ENCODE measurements around the gene SMIM1. TPM values are rescaled to one million over a fixed set of nuclear protein-coding genes. Genes with fewer than 3 reads are reported as not detected.

Gene SMIM1
- total and polyA plus RNA-seq, 2 of the 4 experiments (the other 2 are of a cell fraction), result 0.90 to 3.4 TPM

DNA sequence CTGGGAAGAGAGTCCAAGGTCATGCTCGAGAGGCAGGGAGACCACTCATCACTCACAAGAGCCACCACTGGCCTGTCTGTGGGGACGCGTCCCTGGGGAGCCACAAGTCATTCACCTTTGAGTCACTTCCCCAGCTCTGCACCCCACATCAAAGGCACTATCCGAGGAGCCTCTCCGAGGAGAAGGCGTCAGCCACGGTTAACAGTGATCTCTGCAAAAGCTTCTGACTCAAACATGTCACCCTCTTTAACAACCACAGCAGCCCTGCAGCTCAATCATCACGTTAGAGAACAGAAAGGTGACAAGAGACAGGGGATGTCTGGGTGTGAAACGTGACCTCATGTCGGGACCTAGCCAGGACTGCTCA lies 14.8 kb downstream of the SMIM1 start:
- H2BK120ac ChIP-seq (ENCODE audit: low read depth, low read length), result no peak overlapping the region

More for the DNA sequence above, 14.8 kb downstream of the SMIM1 start:
- no peak overlapping the region for H4K8ac ChIP-seq (ENCODE audit: low read depth in 2 of 2, low read length in 2 of 2)
- no peak overlapping the region for H3K4ac ChIP-seq (ENCODE audit: low read depth, low read length)
- peaks cover 11 to 36% of the 10 kb centered on the region in 2 experiments for H3K79me1 ChIP-seq (ENCODE audit: low read depth in 1 of 2, low read length in 2 of 2)
- no peak overlapping the region for H4K5ac ChIP-seq (ENCODE audit: low read depth, low read length)
- ChIA-PET CTCF (no interaction called here), POLR2A (ENCODE audit: unreplicated experiment) (no interaction called here)
- WGBS, 2 experiments (ENCODE audit: extremely low coverage in 2 of 2, insufficient read length in 1 of 2), result no CpG with 5 or more reads among the region's 10 CpGs
- intact Hi-C loops (cut with micrococcal nuclease) (no loop called here), dilution Hi-C loops (cut with HindIII; ENCODE audit: low sequenced_read_pairs, unreplicated experiment) (no loop called here), in situ Hi-C loops (cut with MboI; ENCODE audit: low sequenced_read_pairs) (no loop called here)
- no peak overlapping the region for H3K23ac ChIP-seq (ENCODE audit: low read depth, low read length)
- TF ChIP-seq NFE2L2 (IDR thresholded peaks at IDR 0.05; ENCODE audit: low read depth, low read length) (no peak), FOS (IDR thresholded peaks at IDR 0.05; ENCODE audit: low read depth, low read length) (no peak), POLR2A (IDR thresholded peaks at IDR 0.05; ENCODE audit: low read depth, low read length) (no peak), CEBPB (IDR thresholded peaks at IDR 0.05; ENCODE audit: low read depth, low read length) (no peak), CHD1 (IDR thresholded peaks at IDR 0.05; ENCODE audit: low read depth, low read length) (no peak), MAZ (IDR thresholded peaks at IDR 0.05; ENCODE audit: borderline replicate concordance, low read depth, low read length) (no peak), MXI1 (IDR thresholded peaks at IDR 0.05; ENCODE audit: borderline replicate concordance, low read depth, low read length) (no peak), RAD21 (IDR thresholded peaks at IDR 0.05; ENCODE audit: low read length) (no peak), MAFK (IDR thresholded peaks at IDR 0.05; ENCODE audit: low read depth, low read length) (no peak), RCOR1 (IDR thresholded peaks at IDR 0.05; ENCODE audit: insufficient replicate concordance, low read length) (no peak), BHLHE40 (IDR thresholded peaks at IDR 0.05; ENCODE audit: low read depth, low read length) (no peak), SMC3 (IDR thresholded peaks at IDR 0.05; ENCODE audit: low read depth, low read length) (no peak), RFX5 (IDR thresholded peaks at IDR 0.05; ENCODE audit: low read depth, low read length) (no peak)
- TF ChIP-seq, protein P1, sequence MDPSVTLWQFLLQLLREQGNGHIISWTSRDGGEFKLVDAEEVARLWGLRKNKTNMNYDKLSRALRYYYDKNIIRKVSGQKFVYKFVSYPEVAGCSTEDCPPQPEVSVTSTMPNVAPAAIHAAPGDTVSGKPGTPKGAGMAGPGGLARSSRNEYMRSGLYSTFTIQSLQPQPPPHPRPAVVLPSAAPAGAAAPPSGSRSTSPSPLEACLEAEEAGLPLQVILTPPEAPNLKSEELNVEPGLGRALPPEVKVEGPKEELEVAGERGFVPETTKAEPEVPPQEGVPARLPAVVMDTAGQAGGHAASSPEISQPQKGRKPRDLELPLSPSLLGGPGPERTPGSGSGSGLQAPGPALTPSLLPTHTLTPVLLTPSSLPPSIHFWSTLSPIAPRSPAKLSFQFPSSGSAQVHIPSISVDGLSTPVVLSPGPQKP (IDR thresholded peaks at IDR 0.05; ENCODE audit: borderline replicate concordance, low read depth, low read length), result no peak
- TF ChIP-seq, protein P2, sequence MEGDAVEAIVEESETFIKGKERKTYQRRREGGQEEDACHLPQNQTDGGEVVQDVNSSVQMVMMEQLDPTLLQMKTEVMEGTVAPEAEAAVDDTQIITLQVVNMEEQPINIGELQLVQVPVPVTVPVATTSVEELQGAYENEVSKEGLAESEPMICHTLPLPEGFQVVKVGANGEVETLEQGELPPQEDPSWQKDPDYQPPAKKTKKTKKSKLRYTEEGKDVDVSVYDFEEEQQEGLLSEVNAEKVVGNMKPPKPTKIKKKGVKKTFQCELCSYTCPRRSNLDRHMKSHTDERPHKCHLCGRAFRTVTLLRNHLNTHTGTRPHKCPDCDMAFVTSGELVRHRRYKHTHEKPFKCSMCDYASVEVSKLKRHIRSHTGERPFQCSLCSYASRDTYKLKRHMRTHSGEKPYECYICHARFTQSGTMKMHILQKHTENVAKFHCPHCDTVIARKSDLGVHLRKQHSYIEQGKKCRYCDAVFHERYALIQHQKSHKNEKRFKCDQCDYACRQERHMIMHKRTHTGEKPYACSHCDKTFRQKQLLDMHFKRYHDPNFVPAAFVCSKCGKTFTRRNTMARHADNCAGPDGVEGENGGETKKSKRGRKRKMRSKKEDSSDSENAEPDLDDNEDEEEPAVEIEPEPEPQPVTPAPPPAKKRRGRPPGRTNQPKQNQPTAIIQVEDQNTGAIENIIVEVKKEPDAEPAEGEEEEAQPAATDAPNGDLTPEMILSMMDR (conservative IDR thresholded peaks at IDR 0.05; ENCODE audit: low read depth, low read length), result no peak
- TF ChIP-seq, protein P3, sequence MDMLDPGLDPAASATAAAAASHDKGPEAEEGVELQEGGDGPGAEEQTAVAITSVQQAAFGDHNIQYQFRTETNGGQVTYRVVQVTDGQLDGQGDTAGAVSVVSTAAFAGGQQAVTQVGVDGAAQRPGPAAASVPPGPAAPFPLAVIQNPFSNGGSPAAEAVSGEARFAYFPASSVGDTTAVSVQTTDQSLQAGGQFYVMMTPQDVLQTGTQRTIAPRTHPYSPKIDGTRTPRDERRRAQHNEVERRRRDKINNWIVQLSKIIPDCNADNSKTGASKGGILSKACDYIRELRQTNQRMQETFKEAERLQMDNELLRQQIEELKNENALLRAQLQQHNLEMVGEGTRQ (IDR thresholded peaks at IDR 0.05; ENCODE audit: low read depth, low read length), result no peak
- BruUV-seq (replicated peaks), result no TSS peak
- no peak overlapping the region for H2AFZ ChIP-seq (replicated peaks; ENCODE audit: low read length, poor library complexity)
- H3K9me1 ChIP-seq (ENCODE audit: insufficient read depth, low read length), result no peaks in the 10 kb centered on the region
- H3K18ac ChIP-seq (ENCODE audit: low read depth, low read length), result no peak overlapping the region
- no peaks in the 10 kb centered on the region for H3K9me3 ChIP-seq (ENCODE audit: control insufficient read depth, insufficient read depth, low read length)
- no peak overlapping the region for H3K4me2 ChIP-seq (ENCODE audit: low read depth, low read length)
- no peak overlapping the region for H3K56ac ChIP-seq (ENCODE audit: extremely low read depth, insufficient read depth, low read length)
- no peak overlapping the region for H4K91ac ChIP-seq (ENCODE audit: insufficient read depth, low read depth, low read length)
- no peak overlapping the region for H3K9ac ChIP-seq (ENCODE audit: low read depth, low read length)
- no peak overlapping the region for H2AK5ac ChIP-seq (ENCODE audit: low read depth, low read length)
- H2AK9ac ChIP-seq (replicated peaks; ENCODE audit: low read depth, low read length, poor library complexity), result no peak overlapping the region
- H2BK5ac ChIP-seq (ENCODE audit: low read depth, low read length, poor library complexity, severe bottlenecking), result no peak overlapping the region
- H2BK20ac ChIP-seq (ENCODE audit: low read depth, low read length), result no peak overlapping the region
- H3K4me1 ChIP-seq (ENCODE audit: control insufficient read depth, insufficient read depth, low read length), result no peaks in the 10 kb centered on the region
- DNase-seq (no peak), ATAC-seq (ENCODE audit: low read depth) (no peak)
- peaks cover 56% of the 10 kb centered on the region for H3K36me3 ChIP-seq (ENCODE audit: control insufficient read depth, insufficient read depth, low read length)
- H2BK15ac ChIP-seq (ENCODE audit: low read depth, low read length), result no peak overlapping the region
- H3K4me3 ChIP-seq (ENCODE audit: insufficient read depth, low read depth, low read length), result no peak overlapping the region
- H3K14ac ChIP-seq (replicated peaks; ENCODE audit: low read depth, low read length), result no peak overlapping the region
- H3K27ac ChIP-seq (ENCODE audit: insufficient read depth, low read length), result no peak overlapping the region
- H4K20me1 ChIP-seq (ENCODE audit: insufficient read depth, low read length), result peaks cover 43% of the 10 kb centered on the region
- no peaks in the 10 kb centered on the region for H3K27me3 ChIP-seq (ENCODE audit: control insufficient read depth, insufficient read depth, low read length)
